ENCODE measurements around the gene SLC8A3. TPM values are rescaled to one million over a fixed set of nuclear protein-coding genes. Genes with fewer than 3 reads are reported as not detected.

The SLC8A3 gene
- total and polyA plus RNA-seq, 2 of the 13 experiments (the other 11 are each of a cell fraction or from before 2014, with no cell fraction given) = 0.01 to 0.02 TPM

- H3K79me2 ChIP-seq (ENCODE audit: insufficient read depth, low read length) = no peaks in the 10 kb centered on the region
- FAIRE-seq (no peak), ATAC-seq (no peak), DNase-seq (ENCODE audit: low spot score) (no peak)
- H3K4me2 ChIP-seq (ENCODE audit: low read depth, low read length) = no peak overlapping the region
- no peak for TF ChIP-seq ZKSCAN5 (CRISPR knock-in tag; IDR thresholded peaks at IDR 0.05)
- no peak for TF ChIP-seq STAT5B (CRISPR knock-in tag; IDR thresholded peaks at IDR 0.05)
- TF ChIP-seq TGIF2 (CRISPR knock-in tag; IDR thresholded peaks at IDR 0.05) = no peak
- no peak for TF ChIP-seq IKZF5 (CRISPR knock-in tag; IDR thresholded peaks at IDR 0.05)
- TF ChIP-seq MTF2 (CRISPR knock-in tag; IDR thresholded peaks at IDR 0.05; ENCODE audit: borderline replicate concordance) = no peak
- TF ChIP-seq ZNF432 (CRISPR knock-in tag; IDR thresholded peaks at IDR 0.05; ENCODE audit: borderline replicate concordance) = no peak
- TF ChIP-seq CREB3 (CRISPR knock-in tag; IDR thresholded peaks at IDR 0.05) = no peak
- H3K27ac ChIP-seq (ENCODE audit: extremely low read length, insufficient read depth, low read length) = no peak overlapping the region
- H3K4me3 ChIP-seq (replicated peaks in 1 of 3; ENCODE audit: insufficient read depth in 1 of 3, low read depth in 2 of 3, low read length in 3 of 3) = no peak overlapping the region
- intact Hi-C loops (cut with micrococcal nuclease; ENCODE audit: unreplicated experiment) = loop anchor here (2.0 to 5.0 kb wide), 2 partner anchors 135 to 194 kb away; no protein-coding TSS in a partner anchor
- CTCF ChIA-PET (ENCODE audit: low intra/inter-chr PET ratio, low total read pairs) = interaction anchor here (3.1 kb wide), 1 partner anchor 193 kb away, joined by 21 read pairs; no protein-coding TSS in a partner anchor
- POLR2A ChIA-PET = no interaction called here
- in situ Hi-C loops (cut with HindIII; ENCODE audit: extremely low pct_ligation_motif_present, low pct_unique_long_range_greater_than_20kb) = loop anchor here (25.0 kb wide), 1 partner anchor 424 kb away; no protein-coding TSS in a partner anchor
- no peaks in the 10 kb centered on the region for H3K9me3 ChIP-seq (ENCODE audit: low read length)
- no peak overlapping the region for H3K9ac ChIP-seq (ENCODE audit: insufficient read depth, low read depth, low read length)
- H2AFZ ChIP-seq (ENCODE audit: low read length) = no peak overlapping the region
- H3K27me3 ChIP-seq (ENCODE audit: control insufficient read depth in 1 of 2, insufficient read depth in 2 of 2, low read length in 2 of 2) = no peaks in the 10 kb centered on the region
- BruUV-seq (replicated peaks) = no TSS peak
- peaks cover 22 to 42% of the 10 kb centered on the region in 2 experiments for H3K36me3 ChIP-seq (replicated peaks in 1 of 2; ENCODE audit: control insufficient read depth in 1 of 2, insufficient read depth in 2 of 2, low read length in 2 of 2)
- WGBS (ENCODE audit: low lambda C conversion rate) = 98% methylated on average over 6 of the region's 7 CpGs
- no peaks in the 10 kb centered on the region for H4K20me1 ChIP-seq (ENCODE audit: insufficient read depth, low read length)
- peaks cover 14% of the 10 kb centered on the region for H3K4me1 ChIP-seq (ENCODE audit: insufficient read depth, low read length)
These were observed 177.0 kb downstream of the SLC8A3 start for GRCh38 chr14:70011708-70012107.
